Thoracic aorta (tissue), 2 donors: ENCODE results near the gene EFNA1. TPM values are rescaled to one million over a fixed set of nuclear protein-coding genes. Genes with fewer than 3 reads are reported as not detected.

Experiments used
- ATAC-seq: fragments of 150-250 bp; one replicate; pipeline ENCODE4 v1.8.0; 2017; ENCODE audit warnings: low read depth; ENCODE audit not compliant: insufficient number of reproducible peaks, low FRiP score
- DNase-seq: peaks from one replicate; pipeline ENCODE4 v3.0.0-alpha.2; 2020; ENCODE audit warnings: low spot score
- H3K27ac ChIP-seq, 2 donors: fragments of 200-600 bp; sonication (generic); 1 replicate in 1 of 2; 2 replicates in 1 of 2; pipeline ENCODE4 v1.5.1; 2016; ENCODE audit warnings: mild to moderate bottlenecking in 2 of 2, moderate library complexity in 2 of 2
- H3K27me3 ChIP-seq: fragments of 200-600 bp; sonication (generic); replicated peaks from 2 replicates; pipeline ENCODE4 v1.6.0; 2016; ENCODE audit warnings: mild to moderate bottlenecking; ENCODE audit not compliant: insufficient read depth
- H3K36me3 ChIP-seq: fragments of 200-600 bp; sonication (generic); one replicate; pipeline ENCODE4 v1.5.1; 2016
- H3K4me1 ChIP-seq, 2 donors: fragments of 200-600 bp; sonication (generic); 1 replicate in 1 of 2; 2 replicates in 1 of 2; pipeline versions ENCODE4 v1.5.1 to v1.6.0; 2016; ENCODE audit warnings: low read depth in 2 of 2, mild to moderate bottlenecking in 1 of 2; ENCODE audit not compliant: control insufficient read depth in 1 of 2
- H3K4me3 ChIP-seq: fragments of 200-600 bp; sonication (generic); 2 replicates; pipeline ENCODE4 v1.5.1; 2016; ENCODE audit warnings: mild to moderate bottlenecking
- H3K9me3 ChIP-seq: fragments of 200-600 bp; sonication (generic); 2 replicates; pipeline ENCODE4 v1.5.1; 2016
- CTCF ChIP-seq: fragments of 200-600 bp; sonication (generic); IDR thresholded peaks from one replicate; pipeline ENCODE4 v1.5.1; 2019; ENCODE audit warnings: antibody characterized with exemption
- total RNA-seq, 2 donors: library from RNA; depleted of rRNA; stranded (reverse); fragments of >200 nt; gene quantifications; one replicate each; pipeline versions ENCODE4 v1.1.0 to v1.2.3, GENCODE V29; 2016

EFNA1 gene
- total RNA-seq, 2 donors from 2014 or later = 4.6 to 15.4 TPM

GRCh38 chr1:155080312-155081228, 47.1 kb upstream of the EFNA1 start:
- no peak for TF ChIP-seq CTCF
- no peaks in the 10 kb centered on the region for H3K36me3 ChIP-seq
- ATAC-seq (no peak), DNase-seq (no peak)
- H3K4me3 ChIP-seq = peak overlapping the region; percentile 30
- no peaks in the 10 kb centered on the region for H3K9me3 ChIP-seq
- peak overlapping the region in 1 of 2 donors; percentile 9 for H3K27ac ChIP-seq
- H3K27me3 ChIP-seq = peaks cover 26% of the 10 kb centered on the region
- H3K4me1 ChIP-seq = peaks cover 32 to 51% of the 10 kb centered on the region in 2 donors

DNA sequence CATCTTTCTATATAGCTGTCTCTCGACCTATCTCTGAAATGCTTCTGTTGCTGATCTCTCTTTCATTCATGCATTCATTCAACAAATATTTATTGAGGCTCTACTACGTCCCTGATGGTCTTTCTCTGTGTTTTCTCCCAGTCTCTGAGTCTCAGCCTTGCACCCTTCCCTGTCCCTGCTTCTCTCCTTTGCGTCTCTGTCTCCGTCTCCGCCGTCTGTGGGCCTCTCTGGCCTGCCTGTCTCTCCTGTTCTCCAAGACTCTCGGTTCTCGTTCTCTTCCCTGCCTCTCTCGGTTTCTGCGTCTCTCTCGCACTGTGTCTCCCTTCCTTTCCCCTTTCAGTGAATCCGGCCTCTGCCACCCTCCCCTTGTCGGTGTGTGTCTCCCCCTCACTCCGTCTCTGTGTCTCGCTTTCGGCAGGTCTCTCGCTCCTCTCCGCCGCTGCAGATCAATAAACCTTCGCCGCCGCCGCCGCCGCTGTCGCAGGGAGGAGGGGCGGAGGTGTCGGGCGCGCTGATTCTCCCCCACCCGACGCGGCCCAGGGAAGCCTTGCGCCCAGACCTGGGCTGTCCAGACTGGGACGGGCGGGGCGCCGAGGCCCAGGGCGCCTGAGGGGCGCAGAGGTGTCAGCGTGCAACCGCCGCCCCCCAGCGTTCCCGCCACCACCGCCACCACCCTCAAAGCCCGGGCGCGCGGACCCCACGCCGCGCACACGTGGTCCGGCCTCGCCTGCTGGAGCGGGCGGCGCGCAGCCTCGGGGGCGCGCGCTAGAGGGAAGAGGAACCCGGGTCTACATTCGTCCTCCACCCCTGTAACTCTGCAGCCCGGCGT, 46.0 kb upstream of the EFNA1 start:
- H3K36me3 ChIP-seq = no peaks in the 10 kb centered on the region
- peak overlapping the region in 1 of 2 donors; percentile 44 for H3K27ac ChIP-seq
- peak overlapping the region; percentile 48 for H3K4me3 ChIP-seq
- peaks cover 32 to 55% of the 10 kb centered on the region in 2 donors for H3K4me1 ChIP-seq
- no peaks in the 10 kb centered on the region for H3K9me3 ChIP-seq
- DNase-seq (no peak), ATAC-seq (no peak)
- TF ChIP-seq CTCF = no peak
- peaks cover 26% of the 10 kb centered on the region for H3K27me3 ChIP-seq

GRCh38 chr1:155082301-155083051, 45.2 kb upstream of the EFNA1 start:
- ATAC-seq (no peak), DNase-seq (no peak)
- Histone ChIP-seq H3K4me1 (peaks cover 32 to 55% of the 10 kb centered on the region in 2 donors), H3K9me3 (no peaks in the 10 kb centered on the region), H3K36me3 (no peaks in the 10 kb centered on the region), H3K4me3 (peak overlapping the region; percentile 48), H3K27ac (no peak overlapping the region), H3K27me3 (peaks cover 26% of the 10 kb centered on the region)
- TF ChIP-seq CTCF = no peak

DNA sequence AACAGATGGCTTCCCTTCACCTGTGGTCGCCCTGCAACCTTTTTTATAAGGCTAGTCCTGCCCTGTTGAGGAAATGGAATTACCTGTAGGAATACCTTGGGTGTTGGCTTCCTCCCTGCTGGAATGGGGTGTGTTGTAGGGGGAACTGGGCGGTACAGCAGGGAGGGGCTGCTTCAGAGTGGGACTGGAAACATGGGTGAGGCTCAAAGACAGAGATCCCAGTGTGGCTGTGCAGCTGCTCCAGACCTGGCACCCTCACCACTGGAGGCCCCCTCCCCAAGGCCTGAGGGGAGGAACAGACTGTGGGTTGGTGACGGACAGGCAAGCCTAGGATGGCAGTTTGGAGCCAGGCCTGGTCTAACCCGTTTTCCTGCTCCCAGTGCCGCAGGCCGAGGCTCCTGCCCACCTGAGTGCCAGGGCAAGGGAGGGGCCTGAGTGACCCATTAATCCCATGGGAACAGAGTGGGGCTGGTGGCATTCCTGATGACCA, 44.6 kb upstream of the EFNA1 start:
- Histone ChIP-seq H3K4me1 (peaks cover 32 to 55% of the 10 kb centered on the region in 2 donors), H3K27me3 (peaks cover 26% of the 10 kb centered on the region)

More for the DNA sequence above, 44.6 kb upstream of the EFNA1 start:
- Histone ChIP-seq H3K36me3 (no peaks in the 10 kb centered on the region), H3K9me3 (no peaks in the 10 kb centered on the region), H3K4me3 (no peak overlapping the region), H3K27ac (no peak overlapping the region)
- no peak for TF ChIP-seq CTCF
- no peak for DNase-seq
- ATAC-seq = no peak
